ENCODE data around the gene RSRC1.

The RSRC1 gene

DNA sequence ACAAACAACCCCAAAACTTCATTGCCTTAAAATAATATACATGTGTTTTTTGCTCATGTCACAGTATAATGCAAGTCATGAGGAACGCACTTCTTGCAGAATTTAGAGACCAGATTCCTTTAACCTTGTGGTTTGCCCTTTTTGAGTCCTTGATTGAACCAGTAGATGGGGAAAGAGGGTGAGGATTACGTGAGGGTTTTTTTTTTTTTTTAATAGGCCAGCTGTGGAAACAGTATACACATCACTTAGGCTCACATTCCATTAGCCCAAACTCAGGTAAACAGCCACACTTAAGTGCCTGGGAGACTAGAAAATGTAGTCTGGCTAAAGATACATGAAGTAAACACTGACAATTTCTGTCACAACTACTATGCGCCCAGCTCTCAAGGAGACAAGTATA is 346.2 kb downstream of the RSRC1 start:
- no peak overlapping the region for H2AFZ ChIP-seq (ENCODE audit: low read depth, low read length, severe bottlenecking)
- H3K4me2 ChIP-seq (ENCODE audit: low read depth, low read length, poor library complexity, severe bottlenecking) = no peak overlapping the region
- H3F3A ChIP-seq (ENCODE audit: insufficient read depth) = 0 out of 2 replicates have a peak, but pooled peaks cover 7% of the 10 kb centered on the region
- H3K9me3 ChIP-seq (ENCODE audit: insufficient read depth, low read length) = no peaks in the 10 kb centered on the region
- H4K20me1 ChIP-seq (ENCODE audit: low read depth, low read length) = no peaks in the 10 kb centered on the region
- no peak overlapping the region for H3K4me3 ChIP-seq (ENCODE audit: insufficient read depth, low read length, poor library complexity, severe bottlenecking)
- no peak overlapping the region for H3K27ac ChIP-seq (ENCODE audit: low read depth, low read length)
- TF ChIP-seq EZH2phosphoT487 (conservative IDR thresholded peaks at IDR 0.05; ENCODE audit: low read length) = no peak
- TF ChIP-seq, protein P1, sequence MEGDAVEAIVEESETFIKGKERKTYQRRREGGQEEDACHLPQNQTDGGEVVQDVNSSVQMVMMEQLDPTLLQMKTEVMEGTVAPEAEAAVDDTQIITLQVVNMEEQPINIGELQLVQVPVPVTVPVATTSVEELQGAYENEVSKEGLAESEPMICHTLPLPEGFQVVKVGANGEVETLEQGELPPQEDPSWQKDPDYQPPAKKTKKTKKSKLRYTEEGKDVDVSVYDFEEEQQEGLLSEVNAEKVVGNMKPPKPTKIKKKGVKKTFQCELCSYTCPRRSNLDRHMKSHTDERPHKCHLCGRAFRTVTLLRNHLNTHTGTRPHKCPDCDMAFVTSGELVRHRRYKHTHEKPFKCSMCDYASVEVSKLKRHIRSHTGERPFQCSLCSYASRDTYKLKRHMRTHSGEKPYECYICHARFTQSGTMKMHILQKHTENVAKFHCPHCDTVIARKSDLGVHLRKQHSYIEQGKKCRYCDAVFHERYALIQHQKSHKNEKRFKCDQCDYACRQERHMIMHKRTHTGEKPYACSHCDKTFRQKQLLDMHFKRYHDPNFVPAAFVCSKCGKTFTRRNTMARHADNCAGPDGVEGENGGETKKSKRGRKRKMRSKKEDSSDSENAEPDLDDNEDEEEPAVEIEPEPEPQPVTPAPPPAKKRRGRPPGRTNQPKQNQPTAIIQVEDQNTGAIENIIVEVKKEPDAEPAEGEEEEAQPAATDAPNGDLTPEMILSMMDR (IDR thresholded peaks at IDR 0.05; ENCODE audit: insufficient read depth, low read length, poor library complexity, severe bottlenecking) = no peak
- H3K9me2 ChIP-seq (replicated peaks; ENCODE audit: insufficient read depth, low read length) = no peaks in the 10 kb centered on the region
- H3K27me3 ChIP-seq (ENCODE audit: low read length) = no peaks in the 10 kb centered on the region
- no peaks in the 10 kb centered on the region for H3K36me3 ChIP-seq (ENCODE audit: low read length)
- no peaks in the 10 kb centered on the region for H3K79me2 ChIP-seq (ENCODE audit: insufficient read depth, low read length)
- H3K9ac ChIP-seq (ENCODE audit: low read length) = no peak overlapping the region

DNA sequence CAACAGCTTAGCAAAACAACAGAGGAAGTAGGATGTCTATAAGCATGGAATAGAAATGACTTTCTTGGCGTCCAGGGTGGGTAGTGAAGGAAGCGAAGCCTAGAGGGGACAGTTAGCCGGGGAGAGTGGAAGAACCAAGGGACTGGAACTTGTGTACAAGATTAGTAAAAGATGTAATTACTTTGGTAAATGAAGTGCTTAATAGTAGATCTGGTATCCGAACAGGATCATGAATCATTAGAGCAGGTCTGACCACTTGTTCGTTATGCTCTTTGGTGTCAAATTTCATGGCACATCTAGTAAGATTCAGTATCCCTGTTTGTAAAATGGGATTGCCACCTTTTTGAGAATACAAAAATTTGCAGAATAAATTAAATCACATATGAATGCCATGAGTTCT is 348.6 kb downstream of the RSRC1 start:
- H3K9me3 ChIP-seq (ENCODE audit: insufficient read depth, low read length) = no peaks in the 10 kb centered on the region
- H3K4me2 ChIP-seq (ENCODE audit: low read depth, low read length, poor library complexity, severe bottlenecking) = no peak overlapping the region
- H3K79me2 ChIP-seq (ENCODE audit: insufficient read depth, low read length) = no peaks in the 10 kb centered on the region
- H3K36me3 ChIP-seq (ENCODE audit: low read length) = no peaks in the 10 kb centered on the region
- H3K4me3 ChIP-seq (ENCODE audit: insufficient read depth, low read length, poor library complexity, severe bottlenecking) = no peak overlapping the region
- H3K27me3 ChIP-seq (ENCODE audit: low read length) = no peaks in the 10 kb centered on the region
- no peaks in the 10 kb centered on the region for H4K20me1 ChIP-seq (ENCODE audit: low read depth, low read length)
- no peak for TF ChIP-seq EZH2phosphoT487 (conservative IDR thresholded peaks at IDR 0.05; ENCODE audit: low read length)
- TF ChIP-seq, protein P1 (IDR thresholded peaks at IDR 0.05; ENCODE audit: insufficient read depth, low read length, poor library complexity, severe bottlenecking) = no peak
- H3K27ac ChIP-seq (ENCODE audit: low read depth, low read length) = no peak overlapping the region
- H3K9ac ChIP-seq (ENCODE audit: low read length) = no peak overlapping the region
- H2AFZ ChIP-seq (ENCODE audit: low read depth, low read length, severe bottlenecking) = no peak overlapping the region
- H3F3A ChIP-seq (ENCODE audit: insufficient read depth) = 0 out of 2 replicates have a peak, but pooled peaks cover 4% of the 10 kb centered on the region
- H3K9me2 ChIP-seq (replicated peaks; ENCODE audit: insufficient read depth, low read length) = no peaks in the 10 kb centered on the region

DNA sequence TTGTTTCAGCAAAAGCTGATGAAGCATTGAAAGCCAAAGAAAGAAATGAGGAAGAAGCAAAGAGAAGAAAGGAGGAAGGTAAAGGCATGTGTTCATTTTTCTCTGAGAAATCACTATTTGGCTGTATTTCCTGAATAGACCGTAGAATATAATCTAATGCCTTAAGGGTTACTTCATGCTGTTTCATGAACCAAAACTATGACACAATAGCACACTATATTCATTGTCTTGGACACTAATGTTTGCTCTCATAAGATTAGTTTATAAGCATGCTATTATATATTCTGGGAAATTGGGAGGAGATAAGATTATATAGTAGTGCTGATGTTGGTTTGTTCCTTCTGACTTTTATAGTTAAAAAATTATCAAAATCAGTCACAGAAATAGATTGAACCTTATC is 351.0 kb downstream of the RSRC1 start:
- no peak overlapping the region for H3K4me2 ChIP-seq (ENCODE audit: low read depth, low read length, poor library complexity, severe bottlenecking)
- no peak overlapping the region for H3K9ac ChIP-seq (ENCODE audit: low read length)
- H3K9me3 ChIP-seq (ENCODE audit: insufficient read depth, low read length) = no peaks in the 10 kb centered on the region
- no peak overlapping the region for H3K4me3 ChIP-seq (ENCODE audit: insufficient read depth, low read length, poor library complexity, severe bottlenecking)
- no peak overlapping the region for H2AFZ ChIP-seq (ENCODE audit: low read depth, low read length, severe bottlenecking)
- 0 out of 2 replicates have a peak, but pooled peaks cover 4% of the 10 kb centered on the region for H3F3A ChIP-seq (ENCODE audit: insufficient read depth)
- H3K27ac ChIP-seq (ENCODE audit: low read depth, low read length) = no peak overlapping the region
- no peaks in the 10 kb centered on the region for H3K9me2 ChIP-seq (replicated peaks; ENCODE audit: insufficient read depth, low read length)
- H3K79me2 ChIP-seq (ENCODE audit: insufficient read depth, low read length) = no peaks in the 10 kb centered on the region
- no peaks in the 10 kb centered on the region for H3K36me3 ChIP-seq (ENCODE audit: low read length)
- H3K27me3 ChIP-seq (ENCODE audit: low read length) = no peaks in the 10 kb centered on the region
- TF ChIP-seq, protein P1 (IDR thresholded peaks at IDR 0.05; ENCODE audit: insufficient read depth, low read length, poor library complexity, severe bottlenecking) = no peak
- H4K20me1 ChIP-seq (ENCODE audit: low read depth, low read length) = no peaks in the 10 kb centered on the region

Measured in SU-DHL-6 (cell line).